KG1 (cell line): ENCODE measurements around the gene C1QTNF1.

ENCODE experiments used
- DNase-seq: peaks from one replicate; lab custom pipeline; 2025; lab: John Stamatoyannopoulos, UW

The C1QTNF1 gene

DNA sequence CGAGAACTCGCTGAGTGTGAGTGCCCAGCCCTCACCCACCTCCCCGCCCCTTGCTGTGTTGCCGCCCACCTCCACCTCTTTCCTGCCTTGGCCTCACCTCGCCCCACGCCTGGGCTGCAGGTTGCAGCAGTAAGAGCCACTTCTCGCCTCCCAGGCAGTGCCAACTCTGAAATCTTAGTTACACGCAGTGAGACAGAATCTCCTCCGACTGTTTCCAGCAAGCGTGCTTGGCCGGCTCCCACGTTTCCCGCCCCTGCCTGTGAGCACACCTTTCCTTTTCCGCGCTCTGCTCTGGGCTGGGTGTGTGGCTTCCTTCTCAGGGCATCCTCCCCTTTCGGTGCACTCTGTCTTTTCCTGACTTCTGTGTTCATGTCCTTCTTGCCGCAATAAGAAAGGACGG, 56.4 kb downstream of the C1QTNF1 start:
- no peak for DNase-seq

DNA sequence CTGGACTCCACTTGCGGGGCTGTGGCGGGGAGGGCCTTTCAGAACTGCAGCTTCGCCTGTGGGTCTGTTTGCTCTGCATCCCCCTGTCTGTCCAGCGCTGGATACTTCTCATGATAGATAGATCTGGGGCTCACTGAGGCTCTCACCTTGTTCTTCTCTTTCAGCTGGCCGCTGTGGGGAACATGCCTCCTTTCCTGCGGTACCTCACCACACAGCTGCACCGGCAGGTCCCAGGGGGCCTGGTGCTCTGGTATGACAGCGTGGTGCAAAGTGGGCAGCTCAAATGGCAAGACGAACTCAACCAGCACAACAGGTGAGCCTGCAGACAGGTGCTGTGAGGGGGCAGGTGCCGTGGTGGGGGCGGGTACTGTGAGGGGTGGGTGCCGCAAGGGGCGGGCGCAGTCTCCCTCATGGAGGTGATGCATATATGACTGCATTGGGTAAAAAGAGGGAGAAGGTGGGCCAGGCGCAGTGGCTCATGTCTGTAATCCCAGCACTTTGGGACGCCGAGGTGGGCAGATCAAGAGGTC, 56.9 kb downstream of the C1QTNF1 start:
- no peak for DNase-seq

DNA sequence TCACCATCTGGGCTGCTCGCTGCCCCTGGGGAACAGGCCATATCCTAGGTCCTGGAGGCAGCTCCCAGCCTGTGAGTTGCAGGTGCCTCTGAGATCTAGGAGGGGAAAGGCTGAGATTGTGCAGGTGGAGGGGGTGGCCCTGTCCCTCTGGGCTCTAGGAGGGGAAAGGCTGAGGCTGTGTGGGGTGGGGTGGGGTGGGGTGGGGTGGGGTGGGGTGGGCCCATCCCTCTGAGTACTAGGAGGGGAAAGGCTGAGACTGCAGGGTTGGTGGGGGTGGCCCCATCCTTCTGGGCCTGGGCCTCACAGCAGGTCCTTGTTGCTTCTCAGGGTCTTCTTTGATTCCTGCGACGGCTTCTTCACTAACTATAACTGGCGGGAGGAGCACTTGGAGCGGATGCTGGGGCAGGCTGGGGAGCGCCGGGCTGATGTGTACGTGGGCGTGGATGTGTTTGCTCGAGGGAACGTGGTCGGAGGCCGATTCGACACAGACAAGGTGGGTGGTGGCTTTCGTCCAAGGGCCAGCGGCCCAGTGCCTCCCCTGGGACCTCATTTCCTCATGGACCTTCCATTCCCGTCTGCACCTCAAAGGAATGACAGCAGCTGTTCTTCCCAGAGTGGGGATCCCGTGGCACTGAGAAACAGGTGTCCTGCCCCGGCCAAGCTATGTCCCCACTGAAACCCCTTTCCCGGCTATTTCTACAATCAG, 57.8 kb downstream of the C1QTNF1 start:
- no peak for DNase-seq

DNA sequence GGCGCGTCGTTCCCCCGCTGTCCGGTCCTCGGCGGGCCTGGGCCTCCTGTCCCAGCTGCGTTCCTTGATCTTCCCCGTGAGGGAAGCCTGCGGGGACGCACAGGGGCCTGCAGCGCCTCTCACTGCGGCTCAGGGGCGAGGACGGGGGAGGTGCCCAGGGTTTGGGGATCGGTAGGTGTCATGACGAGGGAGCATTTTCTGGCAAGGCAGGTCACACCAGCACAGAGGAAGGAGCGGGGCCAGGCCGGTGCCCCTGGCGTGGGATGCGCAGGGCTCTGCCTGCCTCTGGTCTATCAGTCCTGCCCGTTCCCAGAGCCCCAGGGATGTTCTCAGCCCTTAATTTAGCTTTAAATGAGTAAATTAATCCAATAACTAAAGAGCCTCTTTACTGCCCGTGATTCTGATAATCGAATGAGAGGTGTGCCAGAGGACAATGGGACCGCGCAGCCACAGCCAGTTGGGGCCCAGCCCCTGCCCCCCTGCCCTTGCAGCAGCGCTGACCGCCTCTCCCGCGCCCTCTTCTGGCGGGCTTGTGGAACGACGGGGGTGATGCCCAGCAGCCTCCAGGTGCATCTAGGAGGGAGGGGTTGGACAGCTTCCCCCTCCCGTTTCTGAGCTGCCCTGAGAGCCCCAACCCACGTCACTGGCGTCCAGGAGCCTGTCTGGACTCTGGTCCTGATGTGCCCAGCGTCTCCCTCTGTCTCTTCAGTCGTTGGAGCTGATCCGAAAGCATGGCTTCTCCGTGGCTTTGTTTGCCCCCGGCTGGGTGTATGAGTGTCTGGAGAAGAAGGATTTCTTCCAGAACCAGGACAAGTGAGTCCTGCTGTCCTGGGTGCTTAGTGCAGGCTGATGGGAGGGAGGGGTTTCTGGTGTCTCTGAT, 58.6 kb downstream of the C1QTNF1 start:
- DNase-seq, result no peak

DNA sequence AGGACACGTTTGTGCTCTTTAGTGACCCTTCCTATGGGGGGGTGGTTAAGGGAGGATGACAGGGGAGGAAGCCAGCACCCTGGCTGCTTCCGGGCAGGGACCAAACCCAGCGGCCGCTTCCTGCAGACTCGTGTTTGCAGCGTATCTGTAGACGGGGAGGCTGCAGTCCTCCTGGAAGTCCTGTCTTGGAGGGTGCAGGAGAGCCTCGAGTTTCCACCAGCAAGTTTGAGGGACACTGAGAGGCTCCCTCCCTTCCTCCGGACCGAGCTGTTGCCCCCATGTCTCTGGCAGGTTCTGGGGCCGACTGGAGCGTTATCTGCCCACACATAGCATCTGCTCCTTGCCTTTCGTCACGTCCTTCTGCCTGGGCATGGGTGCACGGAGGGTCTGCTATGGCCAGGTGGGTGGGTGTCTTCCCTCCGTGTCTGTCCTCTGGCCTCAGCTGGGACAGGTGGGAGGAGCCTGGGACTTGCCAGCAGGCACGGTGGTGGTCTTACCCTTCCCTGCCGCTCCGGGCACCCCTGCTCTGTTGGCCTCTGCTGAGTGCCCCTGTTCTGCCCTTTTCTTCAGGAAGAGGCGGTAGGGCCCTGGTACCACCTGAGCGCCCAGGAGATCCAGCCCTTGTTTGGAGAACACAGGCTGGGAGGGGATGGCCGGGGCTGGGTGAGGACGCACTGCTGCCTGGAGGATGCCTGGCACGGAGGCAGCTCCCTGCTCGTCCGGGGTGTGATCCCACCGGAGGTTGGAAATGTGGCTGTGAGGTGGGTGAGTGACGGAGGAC, 59.4 kb downstream of the C1QTNF1 start:
- no peak for DNase-seq

DNA sequence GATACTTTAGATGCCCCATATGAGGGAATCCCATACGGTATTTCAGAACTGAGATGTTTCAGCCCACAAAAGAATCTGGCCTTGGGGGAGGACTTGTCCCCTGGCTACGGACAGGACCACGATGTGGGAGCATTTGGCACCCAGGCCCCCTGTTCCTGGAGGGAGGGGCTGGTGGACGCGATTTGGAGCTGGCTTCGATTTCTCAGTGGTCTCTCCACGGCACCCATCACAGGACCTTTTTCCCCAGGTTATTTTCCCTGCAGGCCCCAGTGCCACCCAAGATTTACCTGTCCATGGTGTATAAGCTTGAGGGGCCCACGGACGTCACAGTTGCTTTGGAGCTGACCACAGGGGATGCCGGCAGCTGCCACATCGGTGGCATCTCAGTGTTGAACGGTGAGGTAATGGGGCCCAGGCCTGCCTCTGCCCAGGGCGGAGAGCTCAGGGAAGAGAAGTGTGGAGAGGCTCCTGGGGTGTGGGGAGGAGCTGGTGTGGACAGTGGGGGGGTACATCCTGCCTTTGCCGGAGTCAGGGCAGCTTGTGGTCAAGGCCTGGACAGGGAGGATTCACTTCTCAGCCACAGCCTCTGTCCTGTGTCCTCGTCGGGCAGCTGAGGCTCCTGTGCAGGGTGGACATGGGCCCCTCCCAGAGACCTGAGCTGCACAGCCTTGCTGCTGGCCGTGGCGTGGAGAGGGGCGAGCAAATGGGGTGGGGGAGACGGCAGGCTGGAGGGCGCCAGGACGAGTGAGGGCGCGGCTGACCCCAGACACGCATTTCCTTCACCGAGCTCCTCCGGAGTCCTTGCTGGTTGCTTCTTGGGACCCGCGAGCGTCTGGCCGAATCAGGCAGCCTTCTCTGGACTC, 60.6 kb downstream of the C1QTNF1 start:
- DNase-seq, result no peak

DNA sequence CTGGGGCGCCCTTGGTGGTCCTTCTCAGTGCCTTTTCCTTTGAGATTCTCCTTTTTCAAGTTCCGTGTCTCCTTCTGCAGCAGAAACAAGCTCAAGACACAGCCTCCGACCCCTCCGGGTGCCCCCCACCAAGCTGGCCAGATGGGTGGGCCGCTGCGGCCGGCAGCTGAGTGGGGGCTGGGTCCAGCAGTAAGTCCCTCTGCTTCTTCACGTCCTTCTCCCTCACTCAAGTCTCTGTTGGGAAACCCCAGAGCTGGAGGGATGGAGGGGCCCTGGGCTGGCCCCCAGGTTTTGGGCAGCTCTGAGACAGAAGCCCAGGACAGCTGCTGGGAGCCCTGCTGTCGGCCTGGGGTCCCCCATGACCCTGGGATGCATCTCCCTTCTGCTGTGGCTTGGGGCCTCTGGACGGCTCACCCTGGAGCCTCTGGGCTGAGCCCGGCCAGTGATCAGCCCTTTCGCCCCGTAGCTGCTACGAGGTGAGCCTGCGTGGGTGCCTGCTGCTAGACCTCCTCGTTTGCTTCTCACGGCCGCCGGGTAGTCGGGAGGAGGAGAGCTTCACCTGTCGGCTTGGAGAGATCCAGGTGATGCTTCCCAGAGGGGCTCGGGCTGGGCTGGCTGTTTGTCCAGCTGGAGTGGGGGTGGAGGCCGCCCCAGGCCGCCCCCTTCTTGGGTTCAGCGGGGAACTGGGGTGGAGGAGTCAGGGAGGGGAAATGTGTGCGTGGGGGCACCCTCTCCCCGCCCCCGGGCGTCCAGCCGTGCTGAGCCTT, 61.4 kb downstream of the C1QTNF1 start:
- DNase-seq, result no peak

DNA sequence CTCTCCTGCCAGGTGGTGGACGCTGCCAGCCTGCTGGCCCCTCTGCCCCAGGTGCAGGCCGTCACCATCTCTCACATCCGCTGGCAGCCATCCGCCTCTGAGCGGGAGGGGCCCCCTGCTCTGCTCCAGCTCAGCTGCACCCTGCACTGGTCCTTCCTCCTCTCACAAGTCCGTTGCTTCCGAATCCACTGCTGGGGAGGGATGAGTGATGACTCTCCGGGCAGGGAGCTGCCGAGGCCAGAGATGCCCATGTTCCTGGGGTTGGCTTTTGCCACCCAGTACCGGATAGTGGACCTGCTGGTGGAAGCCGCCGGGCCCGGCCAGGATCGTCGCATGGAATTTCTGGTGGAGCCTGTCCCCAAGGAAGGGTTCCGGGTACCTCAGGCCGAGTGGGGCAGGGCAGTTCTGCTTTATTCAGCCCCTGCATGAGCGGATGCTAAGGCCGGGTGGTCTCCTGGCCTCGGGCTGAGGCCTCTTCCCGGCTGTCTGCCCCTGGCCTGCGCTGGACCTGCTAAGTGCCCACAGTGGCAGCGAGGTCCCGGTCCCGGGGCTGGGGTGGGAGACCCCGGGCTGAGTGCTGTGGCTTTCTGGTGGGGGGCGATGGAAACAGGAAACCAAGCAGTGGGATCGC, 62.1 kb downstream of the C1QTNF1 start:
- DNase-seq, result no peak

DNA sequence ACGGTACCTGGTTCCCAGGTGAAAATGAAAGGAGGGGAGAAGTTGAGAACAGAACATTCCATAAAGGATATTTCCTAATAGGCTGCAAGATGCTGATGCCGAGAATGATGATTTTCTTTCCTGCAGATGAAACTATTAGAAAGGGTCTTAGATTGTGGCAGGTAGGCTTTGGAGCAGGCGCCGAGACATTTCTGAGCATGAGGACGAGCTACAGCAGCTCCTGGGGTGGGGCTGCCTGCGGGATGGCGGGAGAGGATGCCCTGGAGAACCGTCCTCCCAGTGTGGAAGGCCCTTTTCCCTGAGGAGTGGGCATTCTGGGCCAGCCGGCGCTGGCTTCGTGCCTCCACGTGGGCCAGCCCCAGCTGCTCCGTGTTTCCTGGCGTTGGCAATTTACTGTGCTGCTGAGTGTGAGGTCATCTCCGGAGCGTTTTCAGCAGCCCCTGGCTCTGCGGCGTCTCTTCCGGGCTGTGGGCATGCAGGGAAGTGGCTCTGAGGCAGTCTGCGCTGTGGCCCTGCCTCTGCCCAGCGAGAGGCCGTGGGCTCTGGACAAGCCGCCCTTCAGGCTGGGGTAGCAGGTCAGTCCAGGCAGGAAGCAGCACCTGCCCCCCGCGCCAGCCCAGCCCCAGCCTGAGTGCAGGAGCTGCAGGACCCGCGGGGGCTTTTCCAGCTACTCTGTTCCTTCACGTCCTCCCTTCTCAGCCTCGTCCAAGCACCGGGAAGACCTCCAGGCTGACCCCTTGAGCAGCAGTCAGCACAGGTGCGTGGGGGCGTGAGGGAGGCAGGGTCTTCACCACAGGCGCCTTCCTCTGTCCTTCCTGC, 62.8 kb downstream of the C1QTNF1 start:
- no peak for DNase-seq

DNA sequence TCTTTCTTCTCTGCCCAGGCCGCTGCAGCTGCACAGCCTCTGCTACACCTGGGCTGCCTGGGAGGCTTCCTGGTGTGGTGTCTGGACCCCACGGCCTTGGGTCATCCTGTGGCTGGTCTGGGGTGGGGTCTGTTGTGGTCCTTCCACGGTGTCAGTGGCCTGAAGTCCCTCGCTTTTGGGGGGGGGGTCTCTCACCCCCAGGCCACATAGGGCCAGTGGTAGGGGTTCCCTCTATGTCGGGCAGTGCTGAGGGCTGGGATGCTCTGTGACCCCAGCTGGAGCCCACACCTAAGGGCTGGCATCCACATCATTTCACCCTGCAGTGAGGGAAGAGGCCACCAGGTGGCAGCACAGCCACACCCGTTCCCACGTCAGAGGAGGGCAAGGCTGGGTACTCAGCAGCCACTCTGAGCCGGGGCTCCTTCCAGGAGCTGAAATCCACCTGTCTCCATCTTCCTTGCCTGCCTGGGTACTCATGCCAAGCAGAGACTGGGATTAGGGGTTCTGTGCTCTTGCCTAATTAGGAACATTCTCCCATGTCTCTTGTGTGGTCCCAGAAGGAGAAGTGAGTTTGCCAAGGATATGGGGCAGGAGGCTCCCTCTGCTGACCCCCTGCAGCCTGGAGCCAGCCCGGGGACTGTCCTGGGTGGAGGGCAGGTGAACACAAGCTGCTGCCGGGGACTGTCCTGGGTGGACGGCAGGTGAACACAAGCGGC, 63.6 kb downstream of the C1QTNF1 start:
- DNase-seq, result no peak

DNA sequence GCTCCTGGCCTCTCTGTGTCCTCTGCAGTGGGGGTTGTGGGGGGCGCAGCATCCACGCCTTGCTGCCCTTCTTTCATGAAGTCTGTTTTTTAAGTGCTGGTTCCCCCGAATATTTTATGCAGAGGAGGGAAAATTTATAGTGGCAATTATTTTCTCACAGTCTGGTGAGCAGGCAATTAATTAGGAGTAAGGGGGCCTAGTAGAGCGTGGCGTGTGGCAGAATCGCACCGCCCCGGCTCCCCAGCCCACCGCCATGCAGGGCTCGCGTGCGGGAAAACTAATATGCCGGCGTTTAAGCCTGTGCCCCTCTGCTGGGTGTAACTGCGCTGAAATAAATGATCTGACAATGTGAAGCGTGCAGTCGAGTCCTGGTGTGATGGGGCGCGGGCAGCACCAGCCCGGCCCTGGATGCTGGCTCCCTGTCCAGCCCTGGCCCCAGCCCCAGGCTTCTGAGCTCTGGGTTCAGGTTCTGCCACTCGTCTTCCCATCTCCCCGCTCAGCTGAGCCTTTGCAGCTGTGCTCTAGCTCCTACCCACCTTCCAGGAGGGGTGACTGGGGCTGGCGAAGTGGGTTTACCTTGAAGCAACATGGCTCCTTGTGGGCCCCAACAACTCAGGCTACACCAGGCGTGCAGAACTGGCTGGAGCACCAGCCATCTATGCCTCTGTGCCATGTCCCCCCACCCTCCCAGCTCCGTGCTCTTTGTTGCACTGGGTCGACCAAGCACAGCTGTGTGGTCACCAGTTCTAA, 64.5 kb downstream of the C1QTNF1 start:
- DNase-seq, result no peak

DNA sequence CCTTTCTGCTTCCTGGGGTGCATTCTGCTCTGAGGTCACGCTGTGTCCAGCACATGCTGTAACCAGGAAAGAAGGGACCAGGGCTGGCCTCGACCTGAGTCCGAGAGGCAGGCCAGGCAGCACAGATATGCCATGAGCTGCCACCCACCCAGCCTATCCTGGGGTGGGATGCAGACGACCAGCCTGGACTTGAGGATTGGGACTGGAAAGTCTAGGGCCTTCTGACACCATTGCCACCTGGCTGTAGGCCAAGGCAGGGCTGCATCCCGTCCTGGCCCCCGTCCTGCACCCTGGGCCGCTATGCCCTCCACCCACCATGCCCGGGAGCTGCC, 65.0 kb downstream of the C1QTNF1 start:
- DNase-seq, result no peak

DNA sequence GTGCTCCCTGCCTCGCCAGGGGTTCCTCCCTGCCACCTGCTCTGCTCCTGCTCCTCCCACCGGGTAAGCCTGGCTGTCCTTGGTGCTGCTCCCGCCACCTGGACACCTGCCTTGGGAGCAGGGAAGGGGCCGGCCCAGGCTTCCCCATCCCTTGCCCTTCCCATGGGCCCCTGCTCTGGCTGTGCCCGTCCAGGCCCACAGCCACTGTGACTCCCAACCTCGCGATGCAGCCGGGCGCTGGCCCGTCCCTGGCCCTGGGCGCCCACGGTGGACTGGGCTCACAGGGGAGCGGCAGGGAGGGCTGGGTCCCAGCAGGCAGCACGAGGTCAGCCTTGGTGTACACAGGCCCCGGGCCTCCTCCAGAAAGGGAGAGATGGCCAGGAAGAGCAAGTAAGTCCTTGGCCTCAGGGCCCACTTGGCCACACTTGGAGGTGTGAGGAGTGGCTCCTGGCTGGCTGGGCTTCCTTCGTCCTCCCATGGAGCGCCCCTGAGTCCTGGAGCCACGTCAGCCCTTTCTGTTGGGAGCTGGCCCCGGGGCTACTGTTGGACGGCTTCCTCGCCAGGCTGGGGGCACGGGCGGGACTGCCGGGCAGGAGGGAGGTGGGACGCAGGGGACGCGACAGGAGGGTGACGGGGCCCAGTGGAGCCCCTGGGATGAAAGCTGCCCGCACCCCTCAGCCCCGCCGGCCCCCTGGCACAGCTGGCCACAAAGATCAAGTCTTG, 65.9 kb downstream of the C1QTNF1 start:
- no peak for DNase-seq

DNA sequence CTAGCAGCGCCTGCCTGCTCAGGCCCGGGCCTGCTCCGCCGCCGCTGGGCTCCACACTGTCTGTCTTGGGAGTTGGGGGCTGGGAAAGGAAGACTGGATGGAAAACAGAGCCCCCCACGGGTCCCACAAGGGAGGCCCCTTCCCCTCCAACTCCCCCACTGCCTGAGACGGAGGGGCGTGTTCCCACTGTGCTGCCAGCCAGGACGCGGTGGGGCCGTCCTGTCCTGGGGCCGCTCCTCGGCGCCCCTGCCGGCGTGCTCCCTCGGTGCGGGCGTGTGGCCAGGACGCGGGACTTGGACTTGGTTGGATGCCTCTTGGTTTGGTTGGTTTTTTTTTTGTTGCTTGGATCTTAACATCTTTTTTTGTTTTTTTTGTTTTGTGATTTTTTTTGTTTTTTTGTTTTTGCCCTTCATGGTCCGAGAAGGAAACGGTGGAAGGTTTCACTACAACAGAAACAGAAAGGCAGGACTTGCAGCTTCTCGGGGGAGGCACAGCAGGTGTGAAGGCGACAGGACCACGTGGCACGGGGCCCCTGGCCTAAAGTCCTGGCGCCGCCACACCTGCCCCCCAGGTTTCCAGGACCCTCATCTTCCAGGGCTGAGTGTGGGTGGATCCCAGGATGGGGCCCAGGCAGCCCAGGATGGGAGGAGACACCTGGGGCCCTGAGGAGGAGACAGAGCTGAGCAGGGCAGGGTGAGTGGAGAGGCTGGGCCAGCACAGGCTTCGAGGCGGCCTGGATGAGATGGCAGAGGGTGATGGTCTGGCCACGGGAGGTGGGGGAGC, 66.7 kb downstream of the C1QTNF1 start:
- no peak for DNase-seq

DNA sequence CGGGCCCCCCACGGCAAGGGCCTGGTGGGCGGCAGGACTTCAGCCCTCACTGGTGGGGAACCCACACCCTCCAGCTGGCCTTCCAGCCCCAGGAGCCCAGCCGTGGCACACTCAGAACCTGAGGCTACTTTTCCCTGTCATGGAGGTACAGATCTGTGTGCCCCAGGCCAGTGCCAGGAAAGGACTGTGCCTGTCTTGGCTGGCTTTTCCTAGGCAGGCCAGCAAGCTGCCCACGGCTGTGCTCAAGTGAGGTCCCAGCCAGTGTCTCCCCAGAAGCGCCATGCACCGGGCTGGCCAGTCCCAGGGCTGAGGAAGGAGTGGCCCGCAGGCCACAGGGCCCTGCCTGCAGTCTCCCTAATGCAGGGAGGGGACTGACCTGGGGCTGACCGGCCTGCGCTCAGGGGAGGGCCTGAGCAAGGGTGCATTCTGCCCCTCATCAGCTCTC, 67.3 kb downstream of the C1QTNF1 start:
- DNase-seq, result no peak

DNA sequence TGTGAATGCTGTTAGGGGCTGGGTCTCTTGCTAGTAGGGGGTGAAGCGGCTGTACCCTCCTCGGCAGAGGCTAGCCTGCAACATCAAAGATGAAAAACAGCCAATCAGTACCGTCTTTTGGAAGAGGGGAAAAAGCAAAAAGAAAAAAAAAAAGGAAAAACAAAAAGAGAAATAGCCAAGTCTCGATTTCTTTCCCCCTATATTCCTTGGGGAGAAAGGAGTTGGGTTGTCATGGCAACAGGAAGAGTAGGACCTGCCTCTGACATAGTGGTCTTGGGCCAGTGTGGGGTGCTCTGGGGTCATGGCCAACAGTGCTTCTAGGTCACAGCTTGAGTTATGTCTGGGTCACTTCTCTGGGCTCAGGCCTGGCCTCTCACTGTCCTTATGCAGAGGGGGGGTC, 68.6 kb downstream of the C1QTNF1 start:
- DNase-seq, result no peak

DNA sequence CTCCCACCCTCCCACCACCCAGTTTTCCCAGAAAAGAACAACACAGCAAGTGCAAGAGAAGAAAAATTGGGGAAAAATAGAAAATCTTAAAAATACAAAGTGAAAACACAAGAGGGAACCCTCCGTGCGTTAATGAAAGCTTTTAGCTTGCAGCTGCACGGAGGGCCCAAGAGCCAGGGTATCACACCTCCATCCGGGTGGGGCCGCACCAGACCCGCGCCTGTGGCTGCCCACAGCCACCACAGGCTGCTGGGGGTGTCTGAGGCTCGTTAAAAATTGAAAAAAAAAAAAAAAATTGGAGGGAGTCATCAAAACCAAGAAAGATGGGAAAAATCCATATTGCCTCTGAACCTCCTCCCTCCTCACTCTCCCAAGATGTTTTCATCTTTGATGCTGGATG, 69.3 kb downstream of the C1QTNF1 start:
- no peak for DNase-seq
